ENCODE measurements around the gene SPX.

- TF ChIP-seq EZH2 (IDR thresholded peaks at IDR 0.05; ENCODE audit: low read depth, low read length, severe bottlenecking) (no peak), POLR2A (IDR thresholded peaks at IDR 0.05; ENCODE audit: control extremely low read depth in 1 of 2, low read depth in 2 of 2, low read length in 2 of 2) (no peak), CTCF (IDR thresholded peaks at IDR 0.05; ENCODE audit: control extremely low read depth in 1 of 3, insufficient read depth in 1 of 3, low read depth in 1 of 3, low read length in 3 of 3) (no peak), RNF2 (IDR thresholded peaks at IDR 0.05; ENCODE audit: borderline replicate concordance, low read depth, low read length, missing control alignments, poor library complexity, severe bottlenecking) (no peak), CREB1 (IDR thresholded peaks at IDR 0.05) (no peak), ATF3 (IDR thresholded peaks at IDR 0.05; ENCODE audit: insufficient read depth, low read depth, low read length) (no peak), SUZ12 (IDR thresholded peaks at IDR 0.05; ENCODE audit: low read length) (no peak), TCF12 (IDR thresholded peaks at IDR 0.05; ENCODE audit: low read depth, low read length) (no peak), TBP (IDR thresholded peaks at IDR 0.05; ENCODE audit: low read depth, low read length) (no peak)
Observed at GRCh38 chr12:21551841-21552465, 25.9 kb downstream of the SPX start.

Measured in H1 (cell line).